NCI-H446 (cell line): Measurements from ENCODE around the gene STBD1.
"Not testable (repeated sequence)": the region's sequence is repeated elsewhere in the genome, so short reads cannot be mapped to it uniquely, and the experiment has no call there.

Source experiments
- DNase-seq, 2 experiments: peaks; one replicate each; lab custom pipeline; 2025; lab: John Stamatoyannopoulos, UW

STBD1 gene

DNA sequence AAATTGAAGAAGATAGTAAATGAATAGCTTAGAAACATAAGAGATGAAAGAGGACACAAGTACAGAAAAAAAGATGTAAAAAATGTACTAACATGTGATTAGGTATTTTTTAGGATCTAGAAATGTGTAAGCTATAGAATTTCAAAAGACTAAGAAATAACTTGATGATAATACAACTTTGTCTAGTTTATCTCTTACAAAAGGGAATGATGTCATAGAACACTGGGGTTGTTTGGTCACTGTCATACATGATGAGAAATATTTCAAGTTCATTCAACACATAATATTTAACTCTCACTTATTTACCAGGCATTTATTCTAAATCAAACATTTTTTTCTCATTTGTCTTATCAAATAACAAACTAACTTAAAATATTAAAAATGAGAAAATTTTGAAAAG, 18.5 kb downstream of the STBD1 start:
- no peak for DNase-seq

DNA sequence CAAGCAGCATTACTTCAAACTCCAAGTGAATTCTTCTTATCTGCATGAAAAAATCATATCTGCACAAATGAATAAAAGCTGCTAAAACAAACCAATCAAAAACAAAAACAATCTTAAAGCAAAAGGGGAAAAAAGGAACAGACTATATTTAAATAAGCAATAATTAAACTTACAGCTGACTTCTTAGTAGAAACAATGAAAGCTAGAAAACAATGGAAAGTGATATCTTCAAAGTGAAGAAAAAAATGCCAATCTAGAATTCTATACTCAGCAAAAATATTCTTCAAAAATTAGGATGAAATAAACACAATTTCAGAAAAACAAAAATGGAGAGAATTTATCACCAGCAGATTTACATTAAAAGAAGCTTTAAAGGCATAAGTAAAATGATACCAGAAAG, 20.0 kb downstream of the STBD1 start:
- no peak for DNase-seq

DNA sequence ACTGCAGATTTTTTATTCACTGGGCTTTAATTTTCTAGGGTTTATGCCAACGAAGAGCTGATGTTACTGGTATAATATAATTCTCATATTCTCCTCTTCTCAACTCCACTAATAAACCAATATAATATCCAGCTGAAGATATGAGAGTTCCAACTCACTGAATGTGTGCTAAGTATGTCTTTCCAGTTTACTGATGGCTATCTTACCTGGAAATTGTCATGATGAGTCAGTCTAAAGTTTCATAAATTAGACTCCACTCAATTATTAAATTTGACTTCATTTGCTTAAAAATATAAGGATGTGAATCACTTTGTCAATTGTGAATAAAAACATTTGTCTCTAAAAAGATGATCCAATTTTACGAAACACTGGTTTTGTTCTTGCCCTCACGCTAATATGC, 28.4 kb downstream of the STBD1 start:
- DNase-seq: no peak

- no peak for DNase-seq
These were observed 32.8 kb downstream of the STBD1 start for GRCh38 chr4:76339364-76339763.

- DNase-seq: no peak
These were observed 34.5 kb downstream of the STBD1 start for GRCh38 chr4:76341063-76341462.

- no peak for DNase-seq
These were observed 35.7 kb downstream of the STBD1 start for GRCh38 chr4:76342191-76342590.

GRCh38 chr4:76342803-76343202, 36.3 kb downstream of the STBD1 start:
- DNase-seq: no peak

- no peak for DNase-seq
These were observed 48.3 kb downstream of the STBD1 start for GRCh38 chr4:76354517-76355473.

GRCh38 chr4:76357981-76358380, 51.4 kb downstream of the STBD1 start:
- DNase-seq: no peak

DNA sequence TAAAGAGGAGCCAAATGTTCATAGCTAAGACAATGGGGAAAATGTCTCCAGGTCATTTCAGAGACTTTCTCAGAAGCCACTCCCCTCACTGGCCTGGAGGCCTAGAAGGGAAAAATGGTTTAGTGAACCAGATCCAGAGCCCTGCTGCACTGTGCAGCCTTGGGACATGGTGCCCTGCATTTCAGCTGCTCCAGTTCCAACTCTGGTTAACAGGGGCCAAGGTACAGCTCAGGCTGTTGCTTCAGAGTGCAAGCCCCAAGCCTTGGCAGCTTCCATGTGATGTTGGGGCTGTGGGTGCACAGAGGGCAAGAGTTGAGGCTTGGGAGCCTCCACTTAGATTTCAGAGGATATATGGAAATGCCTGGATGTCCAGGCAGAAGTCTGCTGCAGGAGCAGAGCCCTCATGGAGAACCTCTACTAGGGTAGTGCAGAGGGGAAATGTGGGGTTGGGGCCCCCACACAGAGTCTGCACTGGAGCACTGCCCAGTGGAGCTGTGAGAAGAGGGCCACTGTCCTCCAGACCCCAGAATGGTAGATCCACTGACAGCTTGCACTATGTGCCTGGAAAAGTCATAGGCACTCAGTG, 53.4 kb downstream of the STBD1 start:
- not testable (repeated sequence) for DNase-seq
